Rectal smooth muscle tissue (tissue), 1 donor: ENCODE measurements around the gene CCDC71L.
"Not testable (repeated sequence)": the region's sequence is repeated elsewhere in the genome, so short reads cannot be mapped to it uniquely, and the experiment has no call there.

Experiments
- H3K27ac ChIP-seq: one replicate; pipeline ENCODE4 v1.7.0; 2013; ENCODE audit warnings: low read depth, low read length, inconsistent platforms
- H3K27me3 ChIP-seq: one replicate; pipeline ENCODE4 v1.7.0; 2013; ENCODE audit warnings: low read length; ENCODE audit not compliant: control insufficient read depth, insufficient read depth
- H3K36me3 ChIP-seq: one replicate; pipeline ENCODE4 v1.7.0; 2013; ENCODE audit warnings: low read length; ENCODE audit not compliant: control insufficient read depth, insufficient read depth
- H3K4me1 ChIP-seq: one replicate; pipeline ENCODE4 v1.7.0; 2013; ENCODE audit warnings: low read length; ENCODE audit not compliant: control insufficient read depth, insufficient read depth
- H3K4me3 ChIP-seq: one replicate; pipeline ENCODE4 v1.7.0; 2013; ENCODE audit warnings: low read length
- H3K9ac ChIP-seq: one replicate; pipeline ENCODE4 v1.7.0; 2013; ENCODE audit warnings: low read length

CCDC71L gene

DNA sequence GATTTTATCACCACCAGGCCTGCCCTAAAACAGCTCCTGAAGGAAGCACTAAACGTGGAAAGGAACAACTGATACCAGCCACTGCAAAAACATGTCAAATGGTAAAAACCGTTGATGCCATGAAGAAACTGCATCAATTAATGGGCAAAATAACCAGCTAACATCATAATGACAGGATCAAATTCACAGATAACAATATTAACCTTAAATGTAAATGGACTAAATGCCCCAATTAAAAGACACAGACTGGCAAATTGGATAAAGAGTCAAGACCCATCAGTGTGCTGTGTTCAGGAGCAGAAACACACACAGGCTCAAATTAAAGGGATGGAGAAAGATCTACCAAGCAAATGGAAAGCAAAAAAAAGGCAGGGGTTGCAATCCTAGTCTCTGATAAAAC, 12.7 kb upstream of the CCDC71L start:
- not testable (repeated sequence) for H3K27me3 ChIP-seq, H3K27ac ChIP-seq, H3K4me1 ChIP-seq, H3K9ac ChIP-seq, H3K4me3 ChIP-seq, H3K36me3 ChIP-seq

DNA sequence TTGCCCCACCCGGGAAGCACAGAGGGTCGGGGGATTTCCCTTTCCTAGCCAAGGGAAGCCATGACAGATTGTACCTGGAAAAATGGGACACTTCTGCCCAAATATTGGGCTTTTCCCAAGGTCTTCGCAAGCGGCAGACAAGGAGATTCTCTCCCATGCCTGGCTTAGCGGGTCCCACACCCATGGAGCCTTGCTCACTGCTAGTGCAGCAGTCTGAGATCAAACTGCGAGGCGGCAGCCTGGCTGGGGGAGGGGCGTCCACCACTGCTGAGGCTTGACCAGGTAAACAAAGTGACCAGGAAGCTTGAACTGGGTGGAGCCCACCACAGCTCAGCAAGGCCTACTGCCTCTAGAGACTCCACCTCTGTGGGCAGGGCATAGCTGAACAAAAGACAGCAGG, 11.0 kb upstream of the CCDC71L start:
- not testable (repeated sequence) for H3K27ac ChIP-seq, H3K36me3 ChIP-seq, H3K27me3 ChIP-seq, H3K9ac ChIP-seq, H3K4me3 ChIP-seq, H3K4me1 ChIP-seq

DNA sequence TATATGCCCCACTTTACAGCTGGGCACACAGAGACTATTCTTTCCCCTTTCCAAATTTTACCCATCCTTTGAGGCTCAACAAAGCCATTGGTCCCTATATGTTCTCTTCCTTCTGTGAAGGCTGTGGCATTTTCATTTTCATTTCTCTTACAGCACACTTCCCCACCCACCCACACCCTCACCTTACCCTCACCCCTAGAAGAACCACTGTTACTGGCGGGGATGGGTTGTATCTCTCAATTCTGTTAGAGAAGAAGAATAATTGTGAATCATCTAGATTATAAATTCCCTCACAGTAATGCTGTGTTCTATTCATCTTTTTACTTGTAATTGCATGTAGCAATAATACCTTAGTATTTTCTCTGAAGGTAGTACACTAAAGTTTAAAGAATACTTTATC, 10.2 kb upstream of the CCDC71L start:
- Histone ChIP-seq H3K27me3 (no peaks in the 10 kb centered on the region), H3K36me3 (no peaks in the 10 kb centered on the region), H3K27ac (no peak overlapping the region), H3K9ac (no peak overlapping the region), H3K4me3 (no peak overlapping the region), H3K4me1 (no peaks in the 10 kb centered on the region)

DNA sequence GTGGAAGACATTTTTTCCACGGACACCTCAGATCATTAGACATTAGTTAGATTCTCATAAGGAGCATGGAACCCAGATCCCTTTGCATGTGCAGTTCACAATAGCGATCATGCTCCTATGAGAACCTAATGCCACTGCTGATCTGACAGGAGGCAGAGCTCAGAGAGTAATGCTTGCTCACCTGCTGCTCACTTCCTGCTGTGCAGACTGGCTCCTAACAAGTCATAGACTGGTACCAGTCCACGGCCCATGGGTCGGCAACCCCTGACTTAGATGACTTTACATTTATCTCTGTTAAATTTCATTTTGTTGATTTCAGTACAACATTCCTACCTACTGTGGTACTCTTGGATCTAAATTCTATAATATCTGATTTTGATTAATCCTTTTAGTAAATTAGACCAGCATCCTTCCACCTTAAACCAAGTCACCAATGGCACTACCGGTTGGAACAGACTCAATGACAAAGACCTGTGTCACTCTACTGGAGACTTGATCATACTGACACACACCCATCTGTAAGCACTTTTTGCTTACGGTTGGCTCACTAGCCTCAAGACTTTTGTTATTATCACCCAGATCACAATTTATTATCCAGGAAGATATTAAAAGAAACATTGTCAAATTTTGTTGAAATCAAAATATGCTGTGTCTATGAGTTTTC, 8.0 kb upstream of the CCDC71L start:
- Histone ChIP-seq H3K9ac (no peak overlapping the region), H3K27ac (no peak overlapping the region), H3K36me3 (no peaks in the 10 kb centered on the region), H3K4me3 (no peak overlapping the region), H3K4me1 (no peaks in the 10 kb centered on the region), H3K27me3 (no peaks in the 10 kb centered on the region)

DNA sequence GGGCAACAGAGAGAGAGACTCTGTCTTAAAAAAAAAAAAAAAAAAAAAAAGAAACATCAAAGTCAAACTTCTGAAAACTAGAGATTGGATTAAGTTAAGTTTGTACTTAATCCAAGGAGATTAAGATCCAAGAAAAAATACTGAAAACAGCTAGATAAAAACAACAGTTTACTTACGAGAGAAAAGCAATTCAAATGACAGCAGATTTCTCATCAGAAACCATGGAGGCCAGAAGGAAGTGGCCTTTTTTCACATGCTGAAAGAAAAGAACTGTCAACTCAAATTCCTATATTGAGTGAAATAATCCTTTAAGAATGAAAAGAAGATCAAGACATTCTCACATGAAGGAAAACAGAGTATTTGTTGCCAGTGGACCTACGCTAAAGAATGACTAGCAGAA, 5.4 kb upstream of the CCDC71L start:
- Histone ChIP-seq H3K27ac (no peak overlapping the region), H3K27me3 (no peaks in the 10 kb centered on the region), H3K4me3 (no peak overlapping the region), H3K4me1 (no peaks in the 10 kb centered on the region), H3K9ac (no peak overlapping the region), H3K36me3 (no peaks in the 10 kb centered on the region)

DNA sequence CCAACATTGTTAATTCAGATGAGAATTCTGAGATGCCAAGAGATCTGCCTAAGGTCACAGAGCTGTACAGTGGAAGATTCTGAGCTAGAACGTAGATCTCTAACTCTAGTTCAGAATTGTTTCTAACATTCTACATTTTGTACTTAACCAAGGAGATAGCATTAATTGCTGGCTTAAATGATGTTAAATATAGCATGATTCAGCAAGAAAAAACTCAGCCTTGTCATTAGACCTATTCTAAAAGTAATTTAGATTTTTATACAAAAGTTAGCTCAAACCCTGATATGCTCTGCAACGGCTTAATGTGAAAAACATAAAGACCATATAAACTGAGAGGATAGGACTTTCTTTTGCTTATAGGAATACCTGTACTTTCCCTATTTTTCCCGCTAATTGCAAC, 3.4 kb upstream of the CCDC71L start:
- Histone ChIP-seq H3K27ac (no peak overlapping the region), H3K4me1 (peaks cover 1% of the 10 kb centered on the region), H3K9ac (no peak overlapping the region), H3K27me3 (no peaks in the 10 kb centered on the region), H3K36me3 (no peaks in the 10 kb centered on the region), H3K4me3 (no peak overlapping the region)

DNA sequence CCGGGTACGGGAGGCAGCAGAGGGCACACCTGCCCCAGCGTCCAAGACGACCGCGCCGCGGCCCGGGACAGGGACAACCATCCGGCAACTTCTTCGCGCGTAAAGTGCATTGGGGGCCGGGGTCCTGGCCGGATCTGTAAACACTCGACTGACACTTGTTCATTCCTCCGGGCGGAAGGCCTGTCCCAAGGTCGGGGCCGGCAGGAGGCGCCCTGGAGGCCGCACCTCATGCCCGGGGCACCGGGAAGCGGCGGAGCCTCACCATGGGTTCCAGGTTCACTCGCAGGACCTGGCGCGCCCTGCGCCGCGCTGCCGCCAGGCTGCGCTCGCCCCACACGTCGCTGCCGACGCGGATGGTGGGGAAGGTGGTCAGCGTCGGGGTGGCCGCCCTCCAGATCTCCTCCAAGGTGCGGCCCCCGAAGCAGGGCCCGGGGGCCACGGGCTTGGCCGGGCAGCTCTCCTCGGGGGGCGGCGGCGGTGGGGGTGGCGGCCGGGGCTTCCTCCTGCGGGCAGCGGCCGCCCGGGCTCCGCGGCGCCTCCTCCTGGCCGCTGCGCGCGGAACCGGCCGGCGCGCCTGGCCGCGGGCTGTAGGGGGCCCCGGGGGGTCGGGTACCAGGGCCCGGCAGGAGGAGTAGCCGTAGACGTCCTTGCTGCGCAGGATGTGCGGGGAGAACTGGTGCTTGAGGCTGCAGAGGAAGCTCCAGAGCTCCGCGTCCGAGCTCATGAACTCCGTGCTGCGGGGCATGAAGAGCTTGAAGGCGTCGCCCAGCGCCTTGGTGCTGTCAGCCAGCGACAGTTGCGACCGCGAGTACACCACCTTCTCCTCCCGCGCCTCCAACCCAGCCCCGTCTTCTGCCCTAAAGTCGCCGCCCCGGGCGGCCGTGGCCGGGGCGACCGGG, 746 bp downstream of the CCDC71L start:
- no peaks in the 10 kb centered on the region for H3K27me3 ChIP-seq
- peak overlapping the region; percentile 99 for H3K4me3 ChIP-seq
- peak overlapping the region; percentile 91 for H3K27ac ChIP-seq
- no peaks in the 10 kb centered on the region for H3K36me3 ChIP-seq
- H3K4me1 ChIP-seq = peaks cover 5% of the 10 kb centered on the region
- peak overlapping the region; percentile 98 for H3K9ac ChIP-seq

DNA sequence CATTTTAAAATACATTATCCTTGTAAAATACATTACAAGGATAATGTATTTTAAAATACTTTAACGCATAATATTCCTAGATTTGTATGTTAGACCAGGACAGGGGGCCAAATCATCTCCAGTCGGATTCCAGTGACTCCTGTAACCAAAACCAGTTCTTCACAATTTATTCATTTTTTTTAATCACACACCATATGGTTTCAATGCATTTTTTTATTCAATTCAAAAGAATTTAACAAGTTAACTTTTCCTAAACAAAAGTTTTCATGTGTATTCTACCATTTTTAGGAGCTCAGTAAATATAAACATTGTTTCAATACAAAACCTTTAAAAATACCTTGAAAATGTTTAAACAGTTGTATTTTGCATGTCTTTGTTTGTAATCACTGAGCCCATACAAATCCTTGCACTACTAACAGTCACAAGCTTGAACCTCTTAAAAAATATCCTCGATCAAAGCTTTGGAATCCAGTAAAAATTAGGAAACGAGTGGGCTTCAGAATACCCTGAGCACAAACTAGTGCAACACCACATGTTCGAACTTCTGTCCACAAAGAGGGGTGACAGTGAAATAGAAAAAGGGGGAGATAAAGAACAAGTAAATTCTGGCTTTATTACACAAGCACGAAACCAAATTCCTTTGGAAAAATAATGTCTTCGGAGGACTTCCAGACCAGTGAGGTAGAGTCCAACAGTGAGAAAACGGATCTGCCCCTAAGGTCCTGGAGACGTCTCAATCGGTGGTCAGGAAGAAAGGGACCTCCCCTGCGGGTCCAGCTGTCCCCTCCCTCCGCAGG, 1.6 kb downstream of the CCDC71L start:
- Histone ChIP-seq H3K4me1 (peaks cover 5% of the 10 kb centered on the region), H3K27me3 (no peaks in the 10 kb centered on the region), H3K36me3 (no peaks in the 10 kb centered on the region), H3K9ac (peak overlapping the region; percentile 73), H3K4me3 (peak overlapping the region; percentile 99), H3K27ac (peak overlapping the region; percentile 91)

DNA sequence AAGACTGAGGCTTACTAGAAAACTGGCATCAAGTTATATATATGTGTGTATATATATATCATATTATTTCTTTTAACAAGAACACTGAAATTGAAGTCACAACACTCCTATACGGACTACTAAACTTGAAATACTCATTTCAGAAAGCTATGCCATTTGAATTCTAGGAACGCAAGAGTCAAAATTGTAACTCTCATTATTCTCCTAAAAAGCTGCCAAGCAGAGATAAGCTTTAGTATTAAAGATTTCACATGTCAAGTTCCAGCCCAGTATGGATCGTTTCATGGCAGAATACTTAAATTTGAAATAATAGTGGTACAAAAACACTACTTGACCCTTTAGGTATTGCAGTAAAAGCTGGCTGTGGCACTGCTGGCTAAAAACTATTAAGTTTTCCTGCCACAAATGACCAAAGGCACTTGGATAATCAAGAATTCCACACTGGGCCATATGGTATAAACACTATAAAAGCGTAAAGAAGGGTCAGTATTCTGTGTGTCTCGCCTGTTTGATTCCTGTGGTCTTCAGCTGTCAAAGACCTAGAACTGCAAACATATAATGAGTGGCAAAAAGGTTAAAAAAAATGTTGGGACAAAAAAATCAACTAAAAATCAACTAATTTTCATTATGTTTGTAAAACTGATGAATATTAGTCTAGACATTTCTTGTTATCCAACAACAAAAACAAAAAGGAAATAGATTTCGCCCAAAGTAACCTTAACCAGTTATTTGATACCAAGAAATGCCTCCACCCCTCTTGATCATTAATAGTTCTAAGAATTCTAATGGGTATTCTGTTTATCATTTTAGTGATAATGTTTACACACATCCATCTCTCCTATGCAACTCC, 2.4 kb downstream of the CCDC71L start:
- H3K4me3 ChIP-seq = peak overlapping the region; percentile 99
- H3K27me3 ChIP-seq = no peaks in the 10 kb centered on the region
- H3K9ac ChIP-seq = no peak overlapping the region
- peaks cover 5% of the 10 kb centered on the region for H3K4me1 ChIP-seq
- no peaks in the 10 kb centered on the region for H3K36me3 ChIP-seq
- H3K27ac ChIP-seq = no peak overlapping the region

DNA sequence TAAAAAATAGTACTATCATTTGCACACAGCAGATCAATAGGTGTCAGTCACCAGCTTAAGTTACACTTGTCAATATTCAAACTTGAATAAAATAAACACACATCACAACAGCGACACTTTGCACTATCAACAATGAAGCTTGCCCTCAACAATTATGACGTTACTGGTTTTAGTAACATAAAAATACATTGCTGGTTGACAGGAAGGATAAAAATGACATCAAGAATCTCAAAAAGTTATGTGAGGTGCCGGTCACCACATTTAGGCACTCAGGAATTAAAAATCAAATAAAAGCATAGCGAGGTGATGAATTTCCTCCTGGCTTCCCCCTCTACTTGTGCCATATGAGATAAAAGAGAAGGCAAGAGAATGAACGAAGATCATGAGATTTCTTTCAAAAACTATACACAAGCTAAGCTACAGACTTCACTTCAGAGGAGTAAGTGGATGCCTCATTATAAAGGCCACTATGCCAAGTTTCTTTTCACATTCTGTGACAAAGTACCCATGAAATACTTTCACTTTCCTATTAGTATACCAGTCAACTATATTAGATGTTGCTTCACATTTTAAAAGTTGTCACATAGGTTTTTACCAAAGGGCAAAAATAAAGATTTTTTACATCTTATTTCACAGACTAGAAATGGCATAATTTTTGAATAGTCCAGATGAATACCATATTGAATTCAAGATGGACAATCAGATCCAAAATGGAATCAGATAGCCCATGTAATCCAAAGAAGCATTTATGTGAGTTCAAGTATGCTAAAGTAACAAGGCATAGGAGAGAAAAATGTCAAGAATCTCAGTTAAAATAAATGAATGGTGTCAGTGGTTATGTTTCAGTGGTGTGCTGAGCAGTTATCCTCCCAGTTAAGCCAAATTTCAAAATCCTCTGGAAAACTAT, 3.6 kb downstream of the CCDC71L start:
- Histone ChIP-seq H3K4me3 (no peak overlapping the region), H3K9ac (no peak overlapping the region), H3K36me3 (no peaks in the 10 kb centered on the region), H3K27ac (no peak overlapping the region), H3K4me1 (peaks cover 5% of the 10 kb centered on the region), H3K27me3 (no peaks in the 10 kb centered on the region)
